BLaER1 (cell line): ENCODE data around the gene FAM76A.
A peak's percentile ranks its signal among the peaks of the same experiment; 100 is the strongest.
"Not testable (repeated sequence)": the region's sequence is repeated elsewhere in the genome, so short reads cannot be mapped to it uniquely, and the experiment has no call there.

ENCODE experiments used
- H3K27ac ChIP-seq: shearing (Covaris generic); formaldehyde crosslinking; 2 replicates; pipeline ENCODE4 v1.8.1; 2022
- H3K27me3 ChIP-seq: shearing (Covaris generic); formaldehyde crosslinking; 2 replicates; pipeline ENCODE4 v1.8.1; 2022
- H3K36me3 ChIP-seq: shearing (Covaris generic); formaldehyde crosslinking; 2 replicates; pipeline ENCODE4 v1.8.1; 2022
- H3K4me1 ChIP-seq: shearing (Covaris generic); formaldehyde crosslinking; 2 replicates; pipeline ENCODE4 v1.8.1; 2022
- H3K4me2 ChIP-seq: shearing (Covaris generic); formaldehyde crosslinking; 2 replicates; pipeline ENCODE4 v1.8.1; 2022
- H3K4me3 ChIP-seq: shearing (Covaris generic); formaldehyde crosslinking; 2 replicates; pipeline ENCODE4 v1.8.1; 2022
- H3K9ac ChIP-seq: shearing (Covaris generic); formaldehyde crosslinking; 2 replicates; pipeline ENCODE4 v1.8.1; 2022
- H3K9me3 ChIP-seq: shearing (Covaris generic); formaldehyde crosslinking; 2 replicates; pipeline ENCODE4 v1.8.1; 2022
- H4K20me1 ChIP-seq: shearing (Covaris generic); formaldehyde crosslinking; 2 replicates; pipeline ENCODE4 v1.8.1; 2022
- Cebpa-rat ChIP-seq: shearing (Covaris generic); IDR thresholded peaks from 2 replicates; pipeline ENCODE4 v1.8.1; 2022

The FAM76A gene

DNA sequence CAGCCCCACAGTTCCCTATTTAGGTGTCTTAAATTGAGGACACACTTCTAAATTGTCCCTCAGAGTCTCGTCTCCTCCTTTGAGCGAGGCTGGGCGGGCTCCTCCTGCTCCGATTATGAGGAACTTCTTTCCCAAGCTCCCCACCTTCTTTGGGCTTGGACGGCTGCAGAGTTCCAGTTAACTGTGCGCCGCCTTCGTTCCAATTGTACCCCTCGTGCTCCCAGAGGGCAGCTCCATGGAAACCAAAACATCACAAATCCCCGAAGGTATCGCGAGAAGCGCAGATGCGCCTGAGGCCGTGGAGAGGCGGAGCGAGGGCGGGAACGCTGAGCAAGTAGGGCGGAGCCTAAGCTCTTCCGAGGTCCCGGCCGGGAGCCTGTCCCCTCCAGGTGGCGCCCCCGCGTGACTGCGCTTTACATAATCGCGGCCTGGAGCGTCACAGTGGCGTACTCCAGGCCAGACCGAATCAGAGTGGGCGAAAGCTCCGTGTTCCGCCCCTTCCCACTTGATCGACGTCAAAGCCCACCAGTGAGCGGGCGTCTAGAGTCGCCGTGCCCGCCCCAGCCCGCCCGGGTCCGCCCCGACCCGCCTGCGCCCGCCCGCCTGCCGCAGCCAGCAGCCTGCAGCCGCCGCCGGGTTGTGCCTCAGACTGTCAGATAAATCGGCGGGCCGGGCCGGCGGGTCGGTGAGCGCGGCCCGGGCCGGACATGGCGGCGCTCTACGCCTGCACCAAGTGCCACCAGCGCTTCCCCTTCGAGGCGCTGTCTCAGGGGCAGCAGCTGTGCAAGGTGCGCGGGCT lies at the start of gene FAM76A:
Gene FAM76A, plus strand, starts transcription at position 588 of the 799 bp plus-strand sequence. Its CDS starts 120 bp downstream, at position 708.
- H3K4me2 ChIP-seq, result peak within 1 kb of the TSS; percentile 89
- H3K9me3 ChIP-seq, result no peaks in the 10 kb centered on the region
- peaks cover 19% of the 10 kb centered on the region for H3K4me1 ChIP-seq
- H3K36me3 ChIP-seq, result peaks cover 14% of the 10 kb centered on the region
- H4K20me1 ChIP-seq, result no peaks in the 10 kb centered on the region
- H3K27ac ChIP-seq, result peak within 1 kb of the TSS; percentile 85
- peak within 1 kb of the TSS; percentile 90 for H3K9ac ChIP-seq
- no peaks in the 10 kb centered on the region for H3K27me3 ChIP-seq
- no peak for TF ChIP-seq Cebpa-rat
- H3K4me3 ChIP-seq, result peak within 1 kb of the TSS; percentile 99

DNA sequence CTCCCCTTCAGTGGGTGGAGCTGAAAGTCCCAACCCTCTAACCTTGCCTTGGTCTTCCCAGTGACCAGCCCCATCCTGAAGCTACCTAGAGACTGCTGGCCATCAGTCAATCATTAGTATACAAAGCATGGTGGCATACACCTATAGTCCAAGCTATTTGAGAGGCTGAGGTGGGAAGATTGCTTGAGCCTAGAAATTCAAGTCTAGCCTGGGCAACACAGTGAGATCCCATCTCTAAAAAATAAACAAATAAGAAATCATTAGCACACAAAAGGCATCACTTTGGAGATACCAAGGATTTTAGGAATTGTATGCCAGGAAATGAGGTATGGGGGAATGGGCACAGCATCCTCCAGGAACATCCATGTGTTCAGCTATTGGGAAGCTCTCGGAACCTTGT lies 49.4 kb upstream of the FAM76A start:
- H3K4me3 ChIP-seq, result no peak overlapping the region
- peaks cover 14% of the 10 kb centered on the region for H3K4me1 ChIP-seq
- TF ChIP-seq Cebpa-rat, result no peak
- H3K36me3 ChIP-seq, result no peaks in the 10 kb centered on the region
- no peak overlapping the region for H3K27ac ChIP-seq
- no peaks in the 10 kb centered on the region for H4K20me1 ChIP-seq
- peaks cover 30% of the 10 kb centered on the region for H3K9me3 ChIP-seq
- no peak overlapping the region for H3K4me2 ChIP-seq
- H3K9ac ChIP-seq, result no peak overlapping the region
- no peaks in the 10 kb centered on the region for H3K27me3 ChIP-seq

DNA sequence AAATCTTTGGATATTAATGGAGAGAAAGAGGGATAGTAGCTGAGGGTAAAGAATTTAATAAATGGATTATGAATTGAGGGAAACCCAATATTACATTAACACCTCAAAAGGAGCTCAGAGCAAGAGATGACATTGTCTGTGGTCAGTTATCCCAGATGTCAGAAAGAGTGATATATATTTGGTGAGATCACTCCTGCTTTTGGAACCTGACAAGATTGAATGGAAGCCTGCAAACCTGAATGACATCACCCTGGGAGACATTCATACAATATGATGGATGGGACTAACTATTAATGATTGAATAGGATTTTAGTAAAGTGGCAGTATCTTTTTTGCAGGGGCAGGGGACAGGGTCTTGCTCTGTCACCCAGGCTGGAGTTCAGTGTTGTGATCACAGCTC lies 47.0 kb upstream of the FAM76A start:
- no peak for TF ChIP-seq Cebpa-rat

DNA sequence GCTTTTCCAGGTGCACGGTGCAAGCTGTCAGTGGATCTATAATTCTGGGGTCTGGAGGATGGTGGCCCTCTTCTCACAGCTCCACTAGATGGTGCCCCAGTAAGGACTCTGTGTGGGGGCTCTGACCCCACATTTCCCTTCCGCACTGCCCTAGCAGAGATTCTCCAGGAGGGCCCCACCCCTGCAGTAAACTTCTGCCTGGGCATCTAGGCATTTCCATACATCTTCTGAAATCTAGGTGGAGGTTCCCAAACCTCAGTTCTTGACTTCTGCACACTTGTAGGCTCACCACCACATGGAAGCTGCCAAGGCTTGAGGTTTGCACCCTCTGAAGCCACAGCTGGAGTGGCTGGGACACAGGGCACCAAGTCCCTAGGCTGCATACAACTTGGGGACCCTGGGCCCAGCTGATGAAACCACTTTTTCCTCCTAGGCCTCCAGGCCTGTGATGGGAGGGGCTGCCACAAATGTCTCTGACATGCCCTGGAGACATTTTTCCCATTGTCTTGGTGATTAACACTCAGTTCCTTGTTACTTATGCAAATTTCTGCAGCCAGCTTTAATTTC lies 45.5 kb upstream of the FAM76A start:
- H3K36me3 ChIP-seq, result not testable (repeated sequence)
- H3K9me3 ChIP-seq, result peaks cover 45% of the 10 kb centered on the region
- H3K4me3 ChIP-seq, result peak overlapping the region; percentile 14; the same call in 1 of the 2 replicates

More for the DNA sequence above, 47.0 kb upstream of the FAM76A start:
- no peaks in the 10 kb centered on the region for H4K20me1 ChIP-seq
- no peak overlapping the region for H3K4me2 ChIP-seq
- no peak overlapping the region for H3K4me3 ChIP-seq
- H3K36me3 ChIP-seq, result no peaks in the 10 kb centered on the region
- H3K9me3 ChIP-seq, result peaks cover 44% of the 10 kb centered on the region
- no peak overlapping the region for H3K9ac ChIP-seq
- H3K27me3 ChIP-seq, result no peaks in the 10 kb centered on the region
- no peaks in the 10 kb centered on the region for H3K4me1 ChIP-seq
- no peak overlapping the region for H3K27ac ChIP-seq

DNA sequence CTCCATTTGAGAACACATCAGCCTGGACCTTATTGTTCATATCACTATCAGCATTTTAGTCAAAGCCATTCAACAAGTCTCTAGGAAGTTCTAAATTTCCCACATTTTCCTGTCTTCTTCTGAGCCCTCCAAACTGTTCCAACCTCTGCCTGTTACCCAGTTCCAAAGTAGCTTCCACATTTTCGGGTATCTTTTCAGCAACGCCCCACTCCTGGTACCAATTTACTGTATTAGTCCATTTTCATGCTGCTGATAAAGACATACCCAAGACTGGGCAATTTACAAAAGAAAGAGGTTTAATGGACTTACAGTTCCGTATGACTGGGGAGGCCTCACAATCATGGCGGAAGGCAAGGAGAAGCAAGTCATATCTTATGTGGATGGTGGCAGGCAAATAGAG lies 44.2 kb upstream of the FAM76A start:
- not testable (repeated sequence) for H3K27ac ChIP-seq, H4K20me1 ChIP-seq, H3K27me3 ChIP-seq, H3K36me3 ChIP-seq, H3K4me3 ChIP-seq, H3K9ac ChIP-seq, H3K4me1 ChIP-seq, H3K4me2 ChIP-seq
- H3K9me3 ChIP-seq, result peaks cover 45% of the 10 kb centered on the region

More for the DNA sequence above, 45.5 kb upstream of the FAM76A start:
- H3K27ac ChIP-seq, H4K20me1 ChIP-seq, H3K4me2 ChIP-seq, H3K9ac ChIP-seq, H3K27me3 ChIP-seq, H3K4me1 ChIP-seq: not testable (repeated sequence)

DNA sequence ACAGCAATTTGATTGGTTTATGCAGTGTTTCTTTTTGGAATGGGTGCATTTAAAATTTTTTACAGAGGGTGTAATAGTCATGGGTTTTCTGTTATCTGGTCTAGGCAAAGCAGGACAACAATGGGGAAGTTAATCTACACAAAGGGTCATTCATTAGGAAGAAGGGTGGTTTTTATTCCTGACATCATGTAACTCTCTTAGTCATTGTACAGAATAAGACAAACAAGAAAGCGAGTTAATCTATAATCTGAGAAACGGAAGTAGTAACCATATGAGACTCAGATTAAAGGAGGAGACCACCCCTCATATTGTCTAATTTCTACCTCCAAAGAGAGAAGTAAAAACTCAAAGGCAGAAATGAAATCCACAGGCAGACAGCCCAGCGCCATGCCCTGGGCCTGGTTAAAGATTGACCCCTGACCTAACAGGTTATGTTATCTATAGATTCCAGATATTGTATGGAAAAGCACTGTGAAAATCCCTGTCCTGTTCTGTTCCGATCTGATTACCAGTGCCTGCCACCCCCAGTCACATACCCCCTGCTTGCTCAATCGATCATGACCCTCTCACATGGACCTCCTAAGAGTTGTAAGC lies 43.3 kb upstream of the FAM76A start:
- Histone ChIP-seq H3K4me3 (no peak overlapping the region), H3K9ac (no peak overlapping the region), H4K20me1 (no peaks in the 10 kb centered on the region), H3K36me3 (no peaks in the 10 kb centered on the region), H3K4me1 (0 out of 2 replicates have a peak, but pooled peaks cover 5% of the 10 kb centered on the region), H3K9me3 (peaks cover 45% of the 10 kb centered on the region), H3K4me2 (no peak overlapping the region), H3K27ac (no peak overlapping the region), H3K27me3 (no peaks in the 10 kb centered on the region)
- TF ChIP-seq Cebpa-rat, result no peak

DNA sequence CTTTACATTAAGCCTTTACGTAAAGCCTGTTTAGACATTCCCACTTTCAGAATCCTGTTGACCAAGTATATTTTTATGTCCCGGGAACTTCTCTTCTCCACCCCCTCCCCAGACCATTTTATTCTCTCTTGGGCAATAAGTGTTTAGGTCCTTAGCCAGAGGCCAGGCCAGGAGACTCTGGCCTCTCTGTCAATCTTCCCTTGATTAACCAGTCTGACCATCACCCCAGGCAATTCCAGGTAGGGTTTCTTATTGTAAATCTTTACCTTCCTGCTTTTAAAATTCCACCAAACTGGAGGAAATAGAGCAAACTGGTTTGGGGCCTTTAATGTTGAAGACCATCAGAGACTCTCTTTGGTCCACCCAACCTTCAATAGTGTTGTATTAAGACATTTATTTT lies 41.6 kb upstream of the FAM76A start:
- Histone ChIP-seq H3K9ac (no peak overlapping the region), H3K36me3 (no peaks in the 10 kb centered on the region), H3K9me3 (peaks cover 37% of the 10 kb centered on the region), H3K4me3 (no peak overlapping the region), H3K27me3 (no peaks in the 10 kb centered on the region), H4K20me1 (no peaks in the 10 kb centered on the region), H3K4me2 (no peak overlapping the region), H3K4me1 (peaks cover 14% of the 10 kb centered on the region), H3K27ac (no peak overlapping the region)
- TF ChIP-seq Cebpa-rat, result no peak

DNA sequence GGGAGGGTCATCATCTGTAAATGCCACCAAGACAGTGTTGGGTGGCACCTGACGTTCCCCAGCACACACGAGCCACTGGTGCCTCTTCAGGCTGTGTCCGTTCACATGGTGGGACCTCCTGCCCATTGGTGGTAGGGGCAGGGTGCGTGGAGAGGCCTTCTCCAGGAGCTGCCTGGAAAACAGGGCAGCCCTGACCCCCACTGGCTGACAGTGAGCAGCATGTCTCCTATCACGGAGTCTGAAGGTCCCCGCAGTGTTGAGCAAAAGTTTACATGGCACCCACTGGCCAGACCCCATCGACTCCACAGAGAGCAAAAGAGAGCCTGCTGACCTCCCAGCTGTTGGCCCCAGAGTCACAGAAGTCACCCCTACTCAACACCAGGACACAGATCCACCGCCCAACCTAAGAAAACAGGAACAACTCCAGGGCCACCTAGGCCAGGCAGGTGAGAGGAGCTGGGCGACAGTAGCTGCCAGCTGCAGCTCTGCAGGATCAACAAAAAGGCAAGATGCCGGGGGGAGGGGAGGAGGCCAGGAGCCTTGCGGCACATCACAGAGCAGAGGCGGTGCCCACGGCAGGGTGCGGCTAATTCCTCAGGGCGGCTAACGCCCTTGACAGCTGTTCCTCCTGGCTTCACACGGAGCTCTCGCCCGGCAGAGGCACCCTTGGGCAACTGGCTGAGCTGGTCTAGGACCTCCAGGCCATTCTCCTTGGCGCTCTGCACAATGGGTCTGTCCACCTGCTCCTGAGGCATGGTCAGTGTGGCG lies 39.4 kb upstream of the FAM76A start:
- H3K9ac ChIP-seq, result no peak overlapping the region
- peaks cover 28% of the 10 kb centered on the region for H3K4me1 ChIP-seq
- no peak for TF ChIP-seq Cebpa-rat
- peaks cover 15% of the 10 kb centered on the region for H3K9me3 ChIP-seq
- no peaks in the 10 kb centered on the region for H3K36me3 ChIP-seq
- H4K20me1 ChIP-seq, result no peaks in the 10 kb centered on the region
- no peaks in the 10 kb centered on the region for H3K27me3 ChIP-seq
- H3K4me3 ChIP-seq, result no peak overlapping the region
- H3K4me2 ChIP-seq, result no peak overlapping the region
- no peak overlapping the region for H3K27ac ChIP-seq

DNA sequence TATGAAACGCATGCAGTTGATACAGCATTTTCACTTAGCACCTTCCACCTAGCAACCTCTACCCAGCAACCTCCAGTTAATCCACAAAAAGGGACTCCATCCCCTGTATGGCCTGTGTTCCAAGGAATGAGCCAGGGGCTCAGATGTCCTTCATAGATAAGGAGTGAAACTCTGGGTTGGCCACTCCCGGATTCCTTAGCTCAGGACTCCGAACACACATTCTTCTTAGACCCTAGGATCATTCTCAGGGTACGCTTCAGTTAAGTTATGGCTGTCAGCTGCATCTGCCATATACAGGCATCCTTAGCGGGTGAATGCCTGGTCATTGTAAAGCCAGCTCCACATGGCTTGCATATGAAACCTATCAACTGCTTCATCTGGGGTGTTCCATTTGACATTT lies 37.9 kb upstream of the FAM76A start:
- Histone ChIP-seq H3K36me3 (no peaks in the 10 kb centered on the region), H3K9me3 (peaks cover 9% of the 10 kb centered on the region; the same call in 1 of the 2 replicates), H3K27ac (no peak overlapping the region), H3K4me1 (peaks cover 28% of the 10 kb centered on the region), H4K20me1 (no peaks in the 10 kb centered on the region), H3K9ac (no peak overlapping the region), H3K27me3 (no peaks in the 10 kb centered on the region), H3K4me3 (no peak overlapping the region), H3K4me2 (no peak overlapping the region)
- no peak for TF ChIP-seq Cebpa-rat
